Prostate gland (tissue), 2 donors: Measurements from ENCODE around the gene PGGHG. TPM values are rescaled to one million over a fixed set of nuclear protein-coding genes. Genes with fewer than 3 reads are reported as not detected.
"Not testable (repeated sequence)": the region's sequence is repeated elsewhere in the genome, so short reads cannot be mapped to it uniquely, and the experiment has no call there.

Experiments
- DNase-seq: peaks from one replicate; pipeline ENCODE4 v3.0.0-alpha.2; 2019; ENCODE audit warnings: low spot score
- H3K27ac ChIP-seq, 2 donors: fragments of 200-600 bp; sonication (generic); 2 replicates each; pipeline ENCODE4 v1.5.1; 2017 to 2019
- H3K27me3 ChIP-seq: fragments of 200-600 bp; sonication (generic); replicated peaks from 2 replicates; pipeline ENCODE4 v1.5.1; 2019; ENCODE audit not compliant: insufficient read depth
- H3K36me3 ChIP-seq, 2 donors: fragments of 200-600 bp; sonication (generic); 1 replicate in 1 of 2; 2 replicates in 1 of 2; pipeline versions ENCODE4 v1.5.1 to v1.8.1; 2017 to 2019
- H3K4me1 ChIP-seq: fragments of 200-600 bp; sonication (generic); replicated peaks from 2 replicates; pipeline ENCODE4 v1.5.1; 2019
- H3K4me3 ChIP-seq, 2 donors: fragments of 200-600 bp; sonication (generic); 2 replicates each; pipeline ENCODE4 v1.5.1; 2017 to 2019
- H3K9me3 ChIP-seq: fragments of 200-600 bp; sonication (generic); 2 replicates; pipeline ENCODE4 v1.5.1; 2017
- POLR2A ChIP-seq: fragments of 450-650 bp; IDR thresholded peaks from one replicate; pipeline ENCODE4 v1.6.1; 2016; ENCODE audit warnings: antibody characterized with exemption, mild to moderate bottlenecking
- POLR2AphosphoS5 ChIP-seq: sonication (generic); formaldehyde crosslinking; IDR thresholded peaks from one replicate; pipeline ENCODE4 v1.6.1; 2017; ENCODE audit warnings: antibody characterized with exemption
- WGBS: methylation state at CpG from one replicate; pipeline ENCODE4 v1.1.5; 2018; 5-methylcytosine and 5-hydroxymethylcytosine counted together
- intact Hi-C: fragments of 100-400 bp; cut with DNase I; formaldehyde crosslinking; loops from one replicate; pipeline ENCODE4 v1.14.2; 2022
- total RNA-seq, 2 donors: library from RNA; depleted of rRNA; stranded (reverse); fragments of >200 nt; gene quantifications; one replicate each; pipeline ENCODE4 v1.1.0, GENCODE V29; 2016
- TF ChIP-seq, protein P1 (sequence below), 4 experiments: fragments of 200-600 bp in 2 of 4; fragments of 450-650 bp in 2 of 4; sonication (generic) in 2 of 4; IDR thresholded peaks; 1 replicate in 3 of 4; 2 replicates in 1 of 4; pipeline ENCODE4 v1.5.1; 2016 to 2019; ENCODE audit warnings: antibody characterized with exemption in 4 of 4, mild to moderate bottlenecking in 2 of 4, moderate library complexity in 2 of 4

PGGHG gene
- total RNA-seq, 2 donors from 2014 or later: 18.4 to 63.1 TPM

DNA sequence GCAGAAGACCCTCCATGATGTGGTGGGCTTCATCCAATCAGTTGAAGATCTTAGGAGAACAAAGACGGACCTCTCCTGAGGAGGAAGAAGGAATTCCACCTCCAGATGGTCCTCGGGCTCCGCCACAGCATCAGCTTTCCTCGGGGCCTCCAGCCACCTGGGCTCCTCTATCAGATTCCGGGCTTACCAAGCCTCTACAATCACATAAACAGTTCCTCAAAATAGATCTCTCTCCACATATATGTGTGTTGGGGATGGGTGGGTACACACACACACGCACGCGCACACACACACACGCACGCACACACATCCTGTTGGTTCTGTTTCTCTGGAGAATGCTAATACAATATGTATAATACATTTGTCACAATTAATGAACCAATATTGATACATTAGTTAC, 29.5 kb upstream of the PGGHG start:
- no peaks in the 10 kb centered on the region for H3K4me1 ChIP-seq
- H3K36me3 ChIP-seq: no peaks in the 10 kb centered on the region
- H3K27me3 ChIP-seq: no peaks in the 10 kb centered on the region
- no peak overlapping the region for H3K27ac ChIP-seq
- TF ChIP-seq POLR2AphosphoS5 (no peak), POLR2A (no peak)
- TF ChIP-seq, protein P1, sequence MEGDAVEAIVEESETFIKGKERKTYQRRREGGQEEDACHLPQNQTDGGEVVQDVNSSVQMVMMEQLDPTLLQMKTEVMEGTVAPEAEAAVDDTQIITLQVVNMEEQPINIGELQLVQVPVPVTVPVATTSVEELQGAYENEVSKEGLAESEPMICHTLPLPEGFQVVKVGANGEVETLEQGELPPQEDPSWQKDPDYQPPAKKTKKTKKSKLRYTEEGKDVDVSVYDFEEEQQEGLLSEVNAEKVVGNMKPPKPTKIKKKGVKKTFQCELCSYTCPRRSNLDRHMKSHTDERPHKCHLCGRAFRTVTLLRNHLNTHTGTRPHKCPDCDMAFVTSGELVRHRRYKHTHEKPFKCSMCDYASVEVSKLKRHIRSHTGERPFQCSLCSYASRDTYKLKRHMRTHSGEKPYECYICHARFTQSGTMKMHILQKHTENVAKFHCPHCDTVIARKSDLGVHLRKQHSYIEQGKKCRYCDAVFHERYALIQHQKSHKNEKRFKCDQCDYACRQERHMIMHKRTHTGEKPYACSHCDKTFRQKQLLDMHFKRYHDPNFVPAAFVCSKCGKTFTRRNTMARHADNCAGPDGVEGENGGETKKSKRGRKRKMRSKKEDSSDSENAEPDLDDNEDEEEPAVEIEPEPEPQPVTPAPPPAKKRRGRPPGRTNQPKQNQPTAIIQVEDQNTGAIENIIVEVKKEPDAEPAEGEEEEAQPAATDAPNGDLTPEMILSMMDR (IDR thresholded peaks at IDR 0.05): no peak
- DNase-seq: no peak
- 82% methylated on average over 10 of the region's 10 CpGs for WGBS
- H3K9me3 ChIP-seq: no peaks in the 10 kb centered on the region
- intact Hi-C loops: no loop called here
- no peak overlapping the region for H3K4me3 ChIP-seq

DNA sequence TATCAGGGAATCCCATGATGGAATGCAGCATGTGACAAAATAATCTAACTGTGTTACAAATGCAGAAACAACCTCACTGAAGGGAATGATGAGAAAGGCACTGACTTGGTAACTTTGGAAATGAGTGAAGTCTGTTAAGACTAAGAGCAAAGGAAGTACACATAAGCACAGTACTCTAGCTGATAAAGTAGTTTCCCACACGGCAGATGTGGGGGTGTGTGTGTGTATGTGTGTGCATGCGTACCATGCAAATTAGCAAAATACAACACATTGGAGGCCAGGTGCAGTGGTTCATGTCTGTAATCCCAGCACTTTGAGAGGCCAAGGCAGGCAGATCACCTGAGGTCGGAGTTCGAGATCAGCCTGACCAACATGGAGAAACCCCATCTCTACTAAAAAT, 27.3 kb upstream of the PGGHG start:
- no peak overlapping the region for H3K27ac ChIP-seq
- H3K27me3 ChIP-seq: no peaks in the 10 kb centered on the region
- H3K4me1 ChIP-seq: no peaks in the 10 kb centered on the region
- intact Hi-C loops: no loop called here
- no peak overlapping the region for H3K4me3 ChIP-seq
- no peak for DNase-seq
- no peaks in the 10 kb centered on the region for H3K36me3 ChIP-seq
- no peak for TF ChIP-seq POLR2AphosphoS5
- TF ChIP-seq POLR2A: no peak
- TF ChIP-seq, protein P1 (IDR thresholded peaks at IDR 0.05): no peak
- no peaks in the 10 kb centered on the region for H3K9me3 ChIP-seq
- WGBS: 91% methylated on average over 4 of the region's 4 CpGs

DNA sequence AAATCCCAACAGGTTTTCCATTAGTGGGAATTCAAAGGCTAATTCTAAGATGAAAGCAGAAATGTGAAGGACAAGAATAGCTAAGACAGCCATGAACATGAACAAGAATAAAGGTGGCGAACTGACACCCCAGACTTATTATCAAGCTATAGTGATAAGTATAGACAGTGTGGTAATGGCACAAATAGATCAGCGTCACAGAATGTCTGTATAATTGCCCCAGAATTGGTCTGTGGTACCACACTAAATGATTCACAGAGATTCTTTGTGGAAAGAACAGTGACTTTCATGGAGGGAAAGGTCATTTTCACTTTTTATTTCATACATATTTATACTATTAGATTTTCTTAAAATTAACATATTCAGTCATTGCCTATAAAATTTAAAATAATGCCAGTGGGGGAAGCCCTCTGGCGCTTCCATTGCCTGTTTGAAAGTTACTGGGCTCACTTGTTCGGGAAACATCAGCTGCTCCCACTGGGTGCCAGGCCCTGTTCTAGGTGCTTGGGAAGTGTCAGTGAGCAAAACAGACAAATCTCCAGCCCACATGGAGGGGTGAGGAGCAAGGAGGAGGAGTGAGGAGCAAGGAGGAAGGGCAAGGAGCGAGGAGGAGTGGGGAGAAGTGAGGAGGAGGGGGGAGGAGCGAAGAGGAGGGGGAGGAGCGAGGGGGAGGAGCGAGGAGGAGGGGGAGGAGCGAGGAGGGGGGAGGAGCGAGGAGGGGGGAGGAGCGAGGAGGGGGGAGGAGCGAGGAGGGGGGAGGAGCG, 22.1 kb upstream of the PGGHG start:
- 74% methylated on average over 5 of the region's 13 CpGs for WGBS
- Histone ChIP-seq H3K4me1 (no peaks in the 10 kb centered on the region), H3K9me3 (no peaks in the 10 kb centered on the region), H3K27ac (no peak overlapping the region), H3K36me3 (no peaks in the 10 kb centered on the region), H3K4me3 (no peak overlapping the region), H3K27me3 (no peaks in the 10 kb centered on the region)
- no peak for DNase-seq
- no peak for TF ChIP-seq POLR2A
- TF ChIP-seq POLR2AphosphoS5: no peak
- intact Hi-C loops: no loop called here

DNA sequence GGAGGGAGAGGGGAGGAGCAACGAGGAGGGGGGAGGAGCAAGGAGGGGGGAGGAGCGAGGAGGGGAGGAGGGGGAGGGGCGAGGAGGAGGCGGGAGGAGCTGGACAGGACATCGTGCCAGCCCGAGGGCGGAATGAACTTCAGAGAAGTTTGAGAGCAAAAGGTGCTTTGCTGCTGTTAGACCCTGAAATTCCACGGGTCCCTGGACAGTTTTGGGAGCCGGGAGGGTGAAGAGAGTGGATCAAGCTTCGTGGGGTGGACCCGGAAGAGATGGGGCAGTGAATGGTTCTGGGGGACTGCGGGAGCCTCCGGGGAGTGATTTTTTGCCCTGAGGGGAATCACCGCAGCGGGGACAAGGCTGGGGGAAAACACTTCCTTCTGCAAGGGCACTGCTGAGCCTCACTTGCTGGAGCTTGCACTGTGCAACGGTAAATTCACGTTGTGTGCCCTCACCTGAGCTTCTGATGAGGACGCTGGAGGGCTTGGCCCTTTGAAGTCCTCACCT, 21.4 kb upstream of the PGGHG start:
- no peaks in the 10 kb centered on the region for H3K27me3 ChIP-seq
- no peaks in the 10 kb centered on the region for H3K4me1 ChIP-seq
- 37% methylated on average over 18 of the region's 18 CpGs for WGBS
- peak; percentile 47 for TF ChIP-seq POLR2A
- TF ChIP-seq, protein P1 (IDR thresholded peaks at IDR 0.05): no peak
- H3K27ac ChIP-seq: peak overlapping the region; percentile 55 to 67
- DNase-seq: peak; percentile 46
- no peaks in the 10 kb centered on the region for H3K36me3 ChIP-seq
- intact Hi-C loops: no loop called here
- H3K4me3 ChIP-seq: peak overlapping the region; percentile 7 to 27
- H3K9me3 ChIP-seq: no peaks in the 10 kb centered on the region

DNA sequence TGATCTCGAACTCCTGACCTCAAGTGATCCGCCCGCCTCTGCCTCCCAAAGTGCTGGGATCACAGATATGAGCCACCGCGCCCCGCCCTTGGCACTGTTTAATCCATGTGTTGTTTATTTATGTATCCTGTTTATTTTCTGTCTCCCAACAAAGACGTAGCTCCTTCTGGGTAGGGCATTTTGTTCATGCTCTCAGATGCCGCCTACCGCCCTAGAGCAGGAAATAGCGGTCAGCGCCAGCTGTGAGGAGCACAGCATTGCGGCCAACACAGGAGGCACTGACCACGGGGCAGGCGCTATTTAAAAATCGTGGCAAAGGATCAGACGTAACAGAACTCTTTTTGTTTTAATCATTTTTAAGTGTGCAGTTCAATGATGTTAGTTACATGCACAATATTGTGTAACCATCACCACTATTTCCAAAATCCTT, 20.2 kb upstream of the PGGHG start:
- H3K27ac ChIP-seq: peak overlapping the region; percentile 45 to 55
- H3K36me3 ChIP-seq, H3K4me3 ChIP-seq, DNase-seq, intact Hi-C loops, H3K9me3 ChIP-seq, H3K4me1 ChIP-seq, H3K27me3 ChIP-seq: not testable (repeated sequence)
- 67% methylated on average over 16 of the region's 16 CpGs for WGBS
